Naive thymus-derived CD4-positive, alpha-beta T cell (primary cell): Measurements from ENCODE around the gene YPEL1. TPM values are rescaled to one million over a fixed set of nuclear protein-coding genes. Genes with fewer than 3 reads are reported as not detected.

ENCODE experiments used
- ATAC-seq: fragments of 150-1000 bp; cut with Tn5 transposase; 2 replicates; pipeline ENCODE4 v1.10.0; 2021; ENCODE audit warnings: mild to moderate bottlenecking, moderate library complexity
- CTCF ChIA-PET: fragments of 350-600 bp; sonication (Branson Sonifier 250); formaldehyde crosslinking; loops from one replicate; lab custom pipeline; 2021; ENCODE audit warnings: antibody characterized with exemption; lab: Charles Lee
- POLR2A ChIA-PET: fragments of 350-600 bp; sonication (Branson Sonifier 250); formaldehyde crosslinking; loops from one replicate; lab custom pipeline; 2021; ENCODE audit warnings: antibody characterized with exemption, inconsistent platforms; lab: Charles Lee
- DNase-seq, 9 donors: peaks; one replicate each; pipeline versions ENCODE4 v3.0.0 to v3.0.0-alpha.2; 2020 to 2022; ENCODE audit warnings: mixed read lengths in 1 of 9
- H3K27ac ChIP-seq: one replicate; pipeline ENCODE4 v1.7.0; 2013; ENCODE audit warnings: mild to moderate bottlenecking, low read depth, low read length, moderate library complexity
- H3K27me3 ChIP-seq, 2 donors: one replicate each; pipeline ENCODE4 v1.7.0; 2013; ENCODE audit warnings: low read length in 2 of 2, mild to moderate bottlenecking in 2 of 2, moderate library complexity in 2 of 2; ENCODE audit not compliant: control insufficient read depth in 2 of 2, insufficient read depth in 2 of 2
- H3K36me3 ChIP-seq, 3 experiments: 1 replicate in 2 of 3; 2 replicates in 1 of 3; pipeline ENCODE4 v1.7.0; 2013; ENCODE audit warnings: low read length in 3 of 3, mild to moderate bottlenecking in 3 of 3, moderate library complexity in 1 of 3; ENCODE audit not compliant: insufficient read depth in 3 of 3, control insufficient read depth in 2 of 3
- H3K4me1 ChIP-seq, 2 donors: one replicate each; pipeline ENCODE4 v1.7.0; 2013; ENCODE audit warnings: low read length in 2 of 2, mild to moderate bottlenecking in 2 of 2, moderate library complexity in 1 of 2; ENCODE audit not compliant: control insufficient read depth in 2 of 2, insufficient read depth in 2 of 2
- H3K4me3 ChIP-seq: 2 replicates; pipeline ENCODE4 v1.7.0; 2013; ENCODE audit warnings: mild to moderate bottlenecking, low read length
- H3K9me3 ChIP-seq, 3 experiments: 1 replicate in 2 of 3; 2 replicates in 1 of 3; pipeline ENCODE4 v1.7.0; 2013; ENCODE audit warnings: low read length in 3 of 3; ENCODE audit not compliant: control insufficient read depth in 2 of 3
- H3K27ac Mint-ChIP-seq, 9 donors: one replicate each; pipeline ENCODE4 v1.8.0; 2020 to 2022; ENCODE audit warnings: mixed read lengths in 9 of 9, mild to moderate bottlenecking in 8 of 9, moderate library complexity in 5 of 9, inconsistent platforms in 2 of 9
- H3K27me3 Mint-ChIP-seq, 5 donors: one replicate each; pipeline ENCODE4 v1.8.0; 2021 to 2022; ENCODE audit warnings: mixed read lengths in 5 of 5, mild to moderate bottlenecking in 1 of 5
- H3K36me3 Mint-ChIP-seq, 5 donors: one replicate each; pipeline ENCODE4 v1.8.0; 2020 to 2022; ENCODE audit warnings: mixed read lengths in 5 of 5, mild to moderate bottlenecking in 3 of 5, inconsistent platforms in 1 of 5
- H3K4me1 Mint-ChIP-seq, 7 donors: one replicate each; pipeline ENCODE4 v1.8.0; 2020 to 2022; ENCODE audit warnings: mixed read lengths in 7 of 7, mild to moderate bottlenecking in 3 of 7, inconsistent platforms in 1 of 7
- H3K4me3 Mint-ChIP-seq, 10 donors: one replicate each; pipeline ENCODE4 v1.8.0; 2020 to 2022; ENCODE audit warnings: mild to moderate bottlenecking in 10 of 10, mixed read lengths in 10 of 10, moderate library complexity in 6 of 10, inconsistent platforms in 2 of 10
- H3K9me3 Mint-ChIP-seq, 11 donors: one replicate each; pipeline ENCODE4 v1.8.0; 2020 to 2022; ENCODE audit warnings: mixed read lengths in 11 of 11, mild to moderate bottlenecking in 4 of 11, inconsistent platforms in 1 of 11, moderate library complexity in 1 of 11
- intact Hi-C, 2 donors: fragments of 100-400 bp; cut with micrococcal nuclease; formaldehyde crosslinking; loops; one replicate each; pipeline ENCODE4 v1.15.1; 2023
- polyA plus RNA-seq, 2 donors: library from polyadenylated mRNA; unstranded; fragments of 300-500 nt; fragmentation: Illumina TruSeq; gene quantifications; one replicate each; pipeline ENCODE4 v1.2.3, GENCODE V29; 2021
- total RNA-seq, 6 experiments: library from RNA in 5 of 6; stranded (reverse) in 5 of 6; gene quantifications; 1 replicate in 5 of 6; 2 replicates in 1 of 6; pipeline ENCODE4 v1.2.3 and lab custom pipeline; 2021 to 2026

The YPEL1 gene
- total and polyA plus RNA-seq, 7 experiments from 2014 or later = 1.5 to 9.5 (median 3.6) TPM

DNA sequence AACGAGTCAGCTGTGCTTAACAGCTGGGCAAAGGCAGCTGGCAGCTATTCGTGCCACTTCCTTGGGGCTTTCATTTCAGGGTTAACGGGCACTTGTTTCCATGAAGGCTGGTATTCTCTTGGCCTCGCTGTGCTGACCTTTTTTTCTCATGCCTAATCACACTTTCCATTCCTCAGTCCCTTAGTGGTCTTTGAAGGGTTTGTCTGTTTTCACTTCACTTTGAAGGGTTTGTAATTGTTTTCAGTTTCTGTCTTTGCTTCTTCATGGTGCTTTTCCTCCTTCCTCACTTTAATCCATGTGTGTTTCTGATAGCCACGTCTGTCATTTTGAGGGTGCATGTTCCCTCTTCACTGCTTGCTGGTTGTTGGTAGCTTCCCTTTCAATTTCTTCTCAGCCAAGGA lies 45.2 kb downstream of the YPEL1 start:
- Mint-ChIP-seq H3K36me3 (peaks cover 0 to 22% (median 0%) of the 10 kb centered on the region in 5 donors), H3K27ac (peak overlapping the region in 8 of 9 donors; percentile 9 to 79 (median 45)), H3K4me3 (peak overlapping the region in 1 of 10 donors; percentile 18), H3K9me3 (no peaks in the 10 kb centered on the region), H3K4me1 (peaks cover 3 to 9% (median 5%) of the 10 kb centered on the region in 7 donors), H3K27me3 (no peaks in the 10 kb centered on the region)
- Histone ChIP-seq H3K4me3 (no peak overlapping the region), H3K4me1 (no peaks in the 10 kb centered on the region), H3K27me3 (no peaks in the 10 kb centered on the region), H3K36me3 (peaks cover 0 to 93% (median 3%) of the 10 kb centered on the region in 3 experiments), H3K27ac (no peak overlapping the region), H3K9me3 (no peaks in the 10 kb centered on the region)
- ATAC-seq = no peak
- ChIA-PET POLR2A (no interaction called here), CTCF (interaction anchor here (0.6 kb wide), 1 partner anchor 83 kb away, joined by 4 read pairs; no protein-coding TSS in a partner anchor)
- intact Hi-C loops = no loop called here
- no peak for DNase-seq

DNA sequence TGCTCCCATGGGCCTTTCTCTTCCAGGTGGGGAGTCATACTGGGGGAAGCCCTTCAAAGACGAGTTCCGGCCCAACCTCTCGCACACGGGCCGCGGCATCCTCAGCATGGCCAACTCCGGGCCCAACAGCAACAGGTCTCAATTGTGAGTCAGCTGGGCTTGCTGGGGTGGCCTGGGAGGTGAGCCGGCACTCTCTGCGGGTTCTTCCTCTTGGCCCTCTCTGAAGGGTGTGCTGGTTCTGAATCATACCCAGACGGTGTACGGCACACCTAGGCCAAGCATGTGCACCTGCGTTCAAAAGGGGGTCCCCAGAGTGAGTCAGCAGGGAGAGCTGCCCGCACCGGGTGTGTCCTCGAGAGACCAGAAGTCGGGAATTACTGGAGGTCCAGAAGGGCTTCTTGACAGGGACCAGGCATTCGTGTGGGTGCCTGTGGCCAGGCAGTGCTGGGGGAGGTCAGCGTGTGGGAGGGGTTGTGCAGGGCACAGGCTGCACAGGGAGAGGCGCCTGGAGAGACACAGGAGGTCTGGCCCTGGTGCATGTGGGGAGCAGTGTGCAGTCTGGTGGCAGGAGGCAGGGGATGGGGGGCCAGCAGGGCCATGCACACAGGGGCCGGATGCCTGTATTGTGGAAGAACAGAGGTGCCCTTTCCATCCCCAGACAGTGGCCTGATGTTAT lies 46.8 kb downstream of the YPEL1 start:
- ChIA-PET POLR2A (no interaction called here), CTCF (no interaction called here)
- ATAC-seq (no peak), DNase-seq (no peak)
- intact Hi-C loops = no loop called here
- Mint-ChIP-seq H3K27me3 (no peaks in the 10 kb centered on the region), H3K36me3 (peaks cover 0 to 28% (median 0%) of the 10 kb centered on the region in 5 donors), H3K4me3 (no peak overlapping the region), H3K4me1 (peaks cover 3 to 9% (median 4%) of the 10 kb centered on the region in 7 donors), H3K9me3 (no peaks in the 10 kb centered on the region), H3K27ac (peak overlapping the region in 3 of 9 donors; percentile 6 to 51 (median 48))
- Histone ChIP-seq H3K27ac (no peak overlapping the region), H3K27me3 (no peaks in the 10 kb centered on the region), H3K4me1 (no peaks in the 10 kb centered on the region), H3K36me3 (peaks cover 0 to 88% (median 3%) of the 10 kb centered on the region in 3 experiments), H3K4me3 (no peak overlapping the region), H3K9me3 (no peaks in the 10 kb centered on the region)

GRCh38 chr22:21688341-21688705 lies 47.3 kb downstream of the YPEL1 start:
- Histone ChIP-seq H3K9me3 (no peaks in the 10 kb centered on the region), H3K4me1 (no peaks in the 10 kb centered on the region), H3K36me3 (peaks cover 0 to 86% (median 4%) of the 10 kb centered on the region in 3 experiments), H3K27me3 (no peaks in the 10 kb centered on the region), H3K27ac (no peak overlapping the region), H3K4me3 (no peak overlapping the region)
- Mint-ChIP-seq H3K4me3 (no peak overlapping the region), H3K27ac (no peak overlapping the region), H3K27me3 (no peaks in the 10 kb centered on the region), H3K9me3 (no peaks in the 10 kb centered on the region), H3K4me1 (peaks cover 3 to 9% (median 4%) of the 10 kb centered on the region in 7 donors), H3K36me3 (peaks cover 0 to 27% (median 0%) of the 10 kb centered on the region in 5 donors)
- intact Hi-C loops = no loop called here
- ATAC-seq = no peak
- CTCF ChIA-PET = no interaction called here
- no peak for DNase-seq
- POLR2A ChIA-PET = no interaction called here

- peaks cover 3 to 9% (median 4%) of the 10 kb centered on the region in 7 donors for H3K4me1 Mint-ChIP-seq
Observed at GRCh38 chr22:21687685-21688259, 47.8 kb downstream of the YPEL1 start.

DNA sequence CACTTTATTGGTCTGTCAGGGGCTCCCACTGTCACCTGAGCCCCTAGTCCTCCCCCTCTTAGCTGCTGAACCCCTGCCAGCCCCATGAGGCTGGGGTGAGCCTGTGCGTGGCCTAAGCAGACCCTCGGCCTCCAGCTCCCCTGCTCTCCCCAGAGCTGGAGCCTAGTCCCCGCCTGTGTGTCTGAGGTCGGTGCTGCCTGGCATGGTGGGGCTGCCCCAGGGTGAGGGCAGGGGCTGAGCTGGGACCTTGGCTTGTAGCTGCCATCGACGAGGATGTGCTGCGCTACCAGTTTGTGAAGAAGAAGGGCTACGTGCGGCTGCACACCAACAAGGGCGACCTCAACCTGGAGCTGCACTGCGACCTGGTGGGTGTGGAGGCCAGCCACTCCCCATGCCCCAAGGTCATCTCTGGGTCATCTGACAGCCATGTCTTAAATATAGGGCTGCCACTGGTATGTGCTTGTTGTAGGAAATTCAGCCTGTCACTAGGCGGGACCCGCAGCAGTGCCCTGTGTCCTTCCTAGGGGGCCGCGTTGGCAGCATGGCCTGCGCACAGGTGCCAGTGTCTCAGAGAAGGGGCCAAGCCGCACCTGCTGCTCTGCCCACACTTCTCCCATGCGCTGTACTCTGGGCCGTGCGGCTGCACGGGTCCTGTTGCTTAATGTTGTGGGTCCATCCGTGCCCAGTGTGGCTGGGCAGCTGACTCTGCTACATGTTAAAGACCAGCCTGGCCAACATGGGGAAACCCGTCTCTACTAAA lies 48.8 kb downstream of the YPEL1 start:
- Mint-ChIP-seq H3K9me3 (no peaks in the 10 kb centered on the region), H3K27me3 (no peaks in the 10 kb centered on the region), H3K4me3 (no peak overlapping the region), H3K4me1 (peaks cover 3 to 9% (median 4%) of the 10 kb centered on the region in 7 donors), H3K27ac (no peak overlapping the region), H3K36me3 (peaks cover 0 to 27% (median 0%) of the 10 kb centered on the region in 5 donors)
- intact Hi-C loops = no loop called here
- Histone ChIP-seq H3K4me1 (no peaks in the 10 kb centered on the region), H3K27me3 (no peaks in the 10 kb centered on the region), H3K9me3 (no peaks in the 10 kb centered on the region), H3K27ac (no peak overlapping the region), H3K36me3 (peaks cover 0 to 92% (median 6%) of the 10 kb centered on the region in 3 experiments), H3K4me3 (no peak overlapping the region)
- ATAC-seq (no peak), DNase-seq (no peak)
- CTCF ChIA-PET = no interaction called here
- POLR2A ChIA-PET = interaction anchor here (0.6 kb wide), 1 partner anchor 176 kb away, joined by 3 read pairs; no protein-coding TSS in a partner anchor

More at GRCh38 chr22:21687685-21688259, 47.8 kb downstream of the YPEL1 start:
- ATAC-seq (no peak), DNase-seq (no peak)
- H3K4me3 ChIP-seq = no peak overlapping the region
- no peak overlapping the region for H3K27ac Mint-ChIP-seq
- H3K9me3 ChIP-seq = no peaks in the 10 kb centered on the region
- intact Hi-C loops = no loop called here
- ChIA-PET CTCF (no interaction called here), POLR2A (no interaction called here)
- H3K27me3 Mint-ChIP-seq = no peaks in the 10 kb centered on the region
- no peaks in the 10 kb centered on the region for H3K4me1 ChIP-seq
- H3K27ac ChIP-seq = no peak overlapping the region
- peaks cover 0 to 30% (median 0%) of the 10 kb centered on the region in 5 donors for H3K36me3 Mint-ChIP-seq
- peaks cover 0 to 88% (median 6%) of the 10 kb centered on the region in 3 experiments for H3K36me3 ChIP-seq
- H3K9me3 Mint-ChIP-seq = no peaks in the 10 kb centered on the region
- no peak overlapping the region for H3K4me3 Mint-ChIP-seq
- H3K27me3 ChIP-seq = no peaks in the 10 kb centered on the region

GRCh38 chr22:21686193-21686608 lies 49.4 kb downstream of the YPEL1 start:
- ATAC-seq (no peak), DNase-seq (no peak)
- no peaks in the 10 kb centered on the region for H3K27me3 Mint-ChIP-seq
- POLR2A ChIA-PET = no interaction called here
- H3K36me3 Mint-ChIP-seq = peaks cover 0 to 28% (median 0%) of the 10 kb centered on the region in 5 donors
- CTCF ChIA-PET = no interaction called here
- Histone ChIP-seq H3K27me3 (no peaks in the 10 kb centered on the region), H3K27ac (no peak overlapping the region), H3K4me1 (no peaks in the 10 kb centered on the region), H3K9me3 (no peaks in the 10 kb centered on the region), H3K36me3 (peaks cover 0 to 94% (median 6%) of the 10 kb centered on the region in 3 experiments), H3K4me3 (no peak overlapping the region)
- intact Hi-C loops = no loop called here
- H3K27ac Mint-ChIP-seq = no peak overlapping the region
- H3K4me1 Mint-ChIP-seq = peaks cover 3 to 11% (median 4%) of the 10 kb centered on the region in 7 donors
- no peak overlapping the region for H3K4me3 Mint-ChIP-seq
- H3K9me3 Mint-ChIP-seq = no peaks in the 10 kb centered on the region
